Fibroblast of skin of left quadriceps (primary cell): Measurements from ENCODE around the gene FPGT.
A peak's percentile ranks its signal among the peaks of the same experiment; 100 is the strongest.
"Not testable (repeated sequence)": the region's sequence is repeated elsewhere in the genome, so short reads cannot be mapped to it uniquely, and the experiment has no call there.

ENCODE experiments used
- DNase-seq, 2 experiments: peaks; one replicate each; pipeline ENCODE4 v3.0.0-alpha.2; 2013; ENCODE audit warnings: low read depth in 2 of 2

Gene FPGT

DNA sequence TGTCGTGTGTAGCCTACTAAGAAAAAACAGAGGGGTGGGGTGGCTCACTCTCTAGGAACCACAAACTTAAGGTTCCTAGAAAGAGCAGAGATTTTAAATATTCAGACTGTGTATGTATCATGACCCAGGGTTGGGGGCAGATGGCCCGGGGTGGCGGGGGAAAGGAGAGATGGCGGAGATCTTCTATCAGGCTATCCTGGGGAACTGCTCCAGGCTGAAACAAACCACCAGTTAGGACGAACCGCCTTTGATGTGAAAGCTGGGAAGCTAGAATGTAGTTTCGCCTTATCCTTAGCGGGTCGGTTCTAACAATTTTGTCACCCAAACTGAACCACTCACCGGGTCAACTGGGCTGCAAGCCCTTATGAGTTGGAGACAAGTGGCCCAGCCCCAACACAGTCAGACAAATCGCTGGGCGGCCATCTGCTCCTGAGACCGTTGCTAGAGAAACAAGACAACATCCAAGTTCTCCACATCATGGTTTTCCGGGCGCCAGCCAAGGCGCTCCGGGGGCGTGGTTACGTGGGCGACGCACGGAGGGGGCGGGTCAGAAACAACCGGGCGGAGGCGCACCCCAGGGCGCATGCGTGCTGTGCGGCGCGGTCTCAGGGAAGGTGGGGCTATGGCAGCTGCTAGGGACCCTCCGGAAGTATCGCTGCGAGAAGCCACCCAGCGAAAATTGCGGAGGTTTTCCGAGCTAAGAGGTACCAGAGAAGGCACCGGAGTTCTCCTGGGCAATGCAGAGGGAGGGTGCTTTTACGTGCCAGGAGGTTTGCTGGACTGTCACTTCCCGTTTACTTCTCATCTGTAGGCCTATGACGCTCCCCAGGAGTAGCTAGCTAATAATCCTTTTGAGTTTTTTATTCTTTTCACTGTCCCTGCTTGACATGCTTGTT lies at the start of gene FPGT, which contains the start of gene LRRIQ3:
Gene FPGT, plus strand, starts transcription at position 586 of the 896 bp plus-strand sequence. Its CDS starts 37 bp downstream, at position 623.
Gene LRRIQ3, minus strand, starts transcription at position 520 of the 896 bp plus-strand sequence. CDS start 14,492 bp downstream, outside the sequence.
- DNase-seq: peak; percentile 87

DNA sequence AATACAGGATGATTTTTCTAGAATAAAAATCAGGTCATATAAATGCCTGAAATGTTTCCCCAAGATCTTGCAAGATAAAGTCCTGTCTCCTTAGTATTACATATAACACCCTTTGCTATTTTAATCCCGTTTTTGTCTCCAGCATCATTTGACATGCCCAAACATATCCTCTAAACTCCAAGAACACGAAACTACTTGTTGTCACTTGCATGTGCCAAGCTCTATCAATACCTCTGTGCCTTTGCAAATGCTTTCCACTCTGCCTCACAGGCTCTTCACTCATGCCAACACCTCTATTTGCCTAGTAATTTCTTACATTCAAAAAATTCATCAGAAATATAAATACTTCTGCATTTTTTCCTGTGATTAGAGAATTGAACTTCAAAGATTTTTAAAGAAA lies 38.0 kb upstream of the FPGT start:
- DNase-seq: no peak

- no peak for DNase-seq
These were observed 36.5 kb upstream of the FPGT start for GRCh38 chr1:74161497-74161896.

- no peak for DNase-seq
These were observed 35.7 kb upstream of the FPGT start for GRCh38 chr1:74162333-74162732.

GRCh38 chr1:74174423-74174822 lies 23.6 kb upstream of the FPGT start:
- DNase-seq: not testable (repeated sequence)

GRCh38 chr1:74180490-74180889 lies 17.6 kb upstream of the FPGT start:
- peak in 1 of 2 experiments; percentile 0 for DNase-seq

DNA sequence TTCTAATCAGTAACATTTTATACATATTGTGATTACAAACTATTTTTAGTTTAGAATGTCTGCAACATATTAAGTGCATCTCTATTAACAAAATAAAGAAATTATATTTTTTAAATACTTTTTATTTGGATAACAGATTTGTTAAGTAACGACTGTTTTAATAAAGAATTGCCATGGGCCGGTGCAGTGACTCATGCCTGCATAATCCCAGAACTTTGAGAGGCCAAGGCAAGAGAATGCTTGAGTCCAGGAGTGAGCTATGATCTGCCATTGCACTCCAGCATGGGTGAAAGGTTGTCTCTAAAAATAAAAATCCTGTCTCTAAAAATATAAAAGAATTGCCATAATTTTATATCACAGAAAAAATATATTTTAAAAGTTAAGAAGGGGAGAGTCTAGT lies 4.1 kb upstream of the FPGT start:
- DNase-seq: no peak

- DNase-seq: no peak
These were observed 2.7 kb upstream of the FPGT start for GRCh38 chr1:74195339-74195738.

- DNase-seq: no peak
These were observed 787 bp upstream of the FPGT start for GRCh38 chr1:74197255-74197654.

DNA sequence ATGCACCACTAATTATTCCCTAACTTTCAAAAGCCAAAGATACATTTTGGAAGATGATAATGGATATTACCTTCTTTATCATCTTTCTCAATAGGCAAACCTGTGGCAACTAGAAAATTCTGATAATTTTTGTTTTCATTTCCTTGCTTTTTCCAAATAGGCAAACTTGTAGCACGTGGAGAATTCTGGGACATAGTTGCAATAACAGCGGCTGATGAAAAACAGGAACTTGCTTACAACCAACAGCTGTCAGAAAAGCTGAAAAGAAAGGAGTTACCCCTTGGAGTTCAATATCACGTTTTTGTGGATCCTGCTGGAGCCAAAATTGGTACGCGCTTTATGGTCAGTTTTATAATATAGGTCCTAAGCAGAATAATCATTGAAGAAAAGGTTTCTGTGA lies 1.5 kb downstream of the FPGT start:
- no peak for DNase-seq

DNA sequence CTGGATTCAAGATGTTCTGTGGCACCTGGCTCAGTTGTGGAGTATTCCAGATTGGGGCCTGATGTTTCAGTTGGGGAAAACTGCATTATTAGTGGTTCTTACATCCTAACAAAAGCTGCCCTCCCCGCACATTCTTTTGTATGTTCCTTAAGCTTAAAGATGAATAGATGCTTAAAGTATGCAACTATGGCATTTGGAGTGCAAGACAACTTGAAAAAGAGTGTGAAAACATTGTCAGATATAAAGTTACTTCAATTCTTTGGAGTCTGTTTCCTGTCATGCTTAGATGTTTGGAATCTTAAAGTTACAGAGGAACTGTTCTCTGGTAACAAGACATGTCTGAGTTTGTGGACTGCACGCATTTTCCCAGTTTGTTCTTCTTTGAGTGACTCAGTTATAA lies 7.2 kb downstream of the FPGT start:
- peak in 1 of 2 experiments; percentile 24 for DNase-seq

GRCh38 chr1:74215229-74215628 lies 17.2 kb downstream of the FPGT start:
- no peak for DNase-seq

GRCh38 chr1:74222701-74223100 lies 24.7 kb downstream of the FPGT start:
- DNase-seq: no peak

- no peak for DNase-seq
These were observed 25.4 kb downstream of the FPGT start for GRCh38 chr1:74223453-74223852.

- DNase-seq: no peak
These were observed 37.1 kb downstream of the FPGT start, which contains the start of gene TNNI3K for GRCh38 chr1:74235153-74235552. TSS of gene TNNI3K (plus strand) at chr1:74235387. CDS start at chr1:74235452, 65 bp downstream.

DNA sequence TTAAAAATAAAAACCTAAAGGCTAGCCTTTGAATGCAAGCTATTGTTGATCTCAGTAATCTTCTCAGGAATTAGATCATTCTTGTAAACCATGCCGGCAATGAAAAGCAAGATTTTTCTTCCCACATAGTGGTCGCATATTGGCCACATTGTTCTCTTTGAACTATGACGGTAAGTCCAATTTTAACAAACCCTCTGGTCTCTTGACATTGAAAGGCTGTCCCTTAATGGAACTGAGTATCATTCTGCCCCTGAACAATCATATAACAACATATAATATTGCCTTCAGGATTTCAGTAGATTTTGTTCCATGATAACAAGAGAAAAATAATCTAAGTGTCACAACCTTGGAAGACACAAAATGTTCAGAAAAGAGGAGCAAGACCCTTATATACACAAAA lies 38.4 kb downstream of the FPGT start:
- DNase-seq: no peak

- DNase-seq: no peak
These were observed 39.0 kb downstream of the FPGT start for GRCh38 chr1:74237035-74237434.

DNA sequence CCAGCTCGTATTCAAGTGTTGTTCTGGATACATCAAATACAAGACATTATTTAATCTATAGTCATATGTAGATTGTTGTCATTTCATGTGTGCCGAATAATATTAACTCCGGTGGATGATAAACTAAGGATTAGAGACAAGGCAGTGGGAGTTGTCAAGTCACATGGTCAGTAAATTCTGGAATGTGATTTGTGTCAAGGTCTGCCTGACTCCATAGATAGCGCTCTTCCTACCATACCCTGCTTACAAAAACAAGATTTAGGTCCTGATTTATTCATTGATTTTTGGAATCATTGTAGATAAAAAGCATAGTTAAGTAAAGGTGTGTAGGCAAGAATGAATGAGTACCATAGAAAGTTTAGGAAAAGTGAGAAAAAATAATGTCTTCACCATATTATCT lies 39.7 kb downstream of the FPGT start:
- DNase-seq: no peak

DNA sequence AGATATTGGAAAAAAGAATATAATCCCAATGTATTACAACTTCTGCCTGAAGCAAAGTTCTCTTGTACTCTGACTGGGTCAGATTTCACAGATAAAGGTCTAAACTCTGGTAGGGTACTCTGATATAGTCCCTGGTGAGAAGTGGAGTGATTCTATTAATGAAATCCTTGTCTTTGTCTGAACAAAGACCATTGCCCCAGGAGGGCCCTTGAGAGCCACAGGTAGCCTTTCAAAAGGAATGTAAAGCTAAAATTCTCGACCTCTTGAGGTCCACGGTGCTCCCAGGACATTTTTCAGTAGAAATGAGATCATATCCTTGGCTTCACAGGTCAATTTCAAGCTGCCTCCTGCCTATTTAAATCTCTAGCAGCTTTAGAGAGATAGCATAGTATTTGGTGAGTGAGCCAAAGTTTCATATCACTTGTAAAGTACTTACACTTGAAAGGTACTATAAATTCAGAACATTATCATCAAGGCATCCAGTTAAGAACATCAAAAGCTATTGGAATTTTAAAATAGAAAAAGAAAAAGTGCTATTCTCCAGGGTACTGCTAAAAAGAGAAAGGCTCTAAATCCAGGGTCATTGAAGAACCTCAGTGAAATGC lies 47.2 kb downstream of the FPGT start:
- DNase-seq: no peak

- no peak for DNase-seq
These were observed 48.3 kb downstream of the FPGT start for GRCh38 chr1:74246315-74246714.

- DNase-seq: no peak
These were observed 50.0 kb downstream of the FPGT start for GRCh38 chr1:74247881-74248528.

DNA sequence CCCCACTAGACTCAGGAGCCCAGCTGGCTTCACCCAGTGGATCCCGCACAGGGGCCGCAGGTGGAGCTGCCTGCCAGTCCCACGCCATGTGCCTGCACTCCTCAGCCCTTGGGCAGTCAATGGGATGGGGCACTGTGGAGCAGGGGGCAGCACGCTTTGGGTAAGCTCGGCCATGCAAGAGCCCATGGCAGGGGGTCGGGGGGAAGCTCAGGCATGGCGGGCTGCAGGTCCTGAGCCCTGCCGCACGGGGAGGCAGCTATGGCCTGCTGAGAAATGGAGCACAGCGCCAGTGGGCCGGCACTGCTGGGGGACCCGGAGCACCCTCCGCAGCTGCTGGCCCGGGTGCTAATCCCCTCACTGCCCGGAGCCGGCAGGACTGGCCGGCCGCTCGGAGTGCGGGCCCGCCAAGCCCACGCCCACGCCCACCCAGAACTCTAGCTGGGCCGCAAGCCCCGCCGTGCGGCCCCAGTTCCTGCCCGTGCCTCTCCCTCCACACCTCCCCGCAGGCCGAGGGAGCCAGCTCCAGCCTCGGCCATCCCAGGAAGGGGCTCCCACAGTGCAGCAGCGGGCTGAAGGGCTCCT lies 55.3 kb downstream of the FPGT start:
- not testable (repeated sequence) for DNase-seq
